Activated T-cell treated with anti-CD3 and anti-CD28 coated beads for 24 hours (primary cell): ENCODE measurements around the gene VPREB3.

Experiments
- DNase-seq: peaks from one replicate; pipeline ENCODE4 v3.0.0-alpha.2; 2020; ENCODE audit warnings: low read depth

Gene VPREB3, protein sequence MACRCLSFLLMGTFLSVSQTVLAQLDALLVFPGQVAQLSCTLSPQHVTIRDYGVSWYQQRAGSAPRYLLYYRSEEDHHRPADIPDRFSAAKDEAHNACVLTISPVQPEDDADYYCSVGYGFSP

DNA sequence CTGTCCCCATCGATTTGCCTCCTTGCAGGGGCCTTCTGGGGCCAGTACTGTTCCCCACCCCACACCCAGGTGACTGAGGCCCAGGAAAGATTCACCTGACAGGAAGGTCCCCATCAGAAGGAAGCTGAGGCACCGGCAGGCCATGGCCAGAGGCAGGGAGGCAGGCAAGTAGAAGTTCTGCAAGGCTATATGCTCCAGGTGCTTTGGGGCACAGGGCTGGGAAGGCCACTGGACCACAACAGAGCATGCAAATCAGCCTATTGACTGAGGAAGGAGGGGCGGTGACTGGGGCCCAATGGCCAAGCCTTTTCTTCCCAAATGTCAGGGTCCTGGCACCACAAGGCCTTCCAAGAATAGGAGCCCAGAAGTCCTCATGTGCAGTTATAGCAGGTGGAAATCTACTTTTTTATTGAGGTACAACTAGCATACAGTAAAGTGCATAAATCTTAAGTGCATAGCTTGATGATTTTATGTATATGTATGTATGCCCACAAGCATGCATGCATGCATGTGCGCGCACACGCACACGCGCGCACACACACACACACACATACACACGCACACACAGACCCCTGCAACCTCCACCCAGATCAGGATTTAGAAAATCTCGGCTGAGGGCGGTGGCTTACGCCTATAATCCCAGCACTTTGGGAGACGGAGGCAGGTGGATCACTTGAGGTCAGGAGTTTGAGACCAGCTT is at the start of gene VPREB3:
VPREB3 (minus strand) TSS at position 206 of the 700 bp plus-strand sequence; CDS start at position 144, 62 bp downstream.
- no peak for DNase-seq

DNA sequence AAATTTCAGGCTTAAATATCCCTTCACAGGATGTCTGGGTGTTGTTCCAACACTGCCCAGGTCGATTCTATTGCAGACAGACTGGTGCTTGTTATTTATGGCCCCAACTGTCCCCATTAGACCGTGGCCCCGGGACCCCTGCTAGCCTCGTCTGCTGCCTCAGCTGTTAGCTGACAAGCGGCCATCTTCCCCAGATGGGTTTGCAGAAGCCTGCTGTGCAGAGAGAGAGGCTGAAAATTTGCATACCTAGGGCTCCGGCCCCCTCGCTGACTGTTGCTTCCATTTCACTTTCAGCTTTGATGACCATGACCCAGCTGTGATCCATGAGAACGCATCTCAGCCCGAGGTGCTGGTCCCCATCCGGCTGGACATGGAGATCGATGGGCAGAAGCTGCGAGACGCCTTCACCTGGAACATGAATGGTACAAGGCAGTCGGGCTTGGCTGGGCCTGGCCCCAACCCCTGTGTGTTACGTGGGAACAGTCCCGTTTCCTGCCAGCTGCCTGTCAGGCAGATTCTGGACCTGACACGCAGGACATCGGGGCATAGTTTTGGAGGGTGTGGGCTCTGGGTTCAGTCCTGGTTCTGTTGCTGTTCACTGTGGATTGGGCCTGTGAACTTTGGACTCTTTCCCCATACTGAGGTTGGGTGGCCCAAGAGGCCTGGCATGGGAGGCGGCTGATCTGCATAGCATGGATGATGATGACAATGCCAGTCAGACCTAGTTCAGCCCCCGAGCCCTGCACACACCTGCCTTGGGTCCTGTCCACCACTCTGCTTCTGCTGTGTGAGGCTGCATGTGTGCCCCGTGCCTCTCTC is 49.0 kb upstream of the VPREB3 start:
- no peak for DNase-seq

DNA sequence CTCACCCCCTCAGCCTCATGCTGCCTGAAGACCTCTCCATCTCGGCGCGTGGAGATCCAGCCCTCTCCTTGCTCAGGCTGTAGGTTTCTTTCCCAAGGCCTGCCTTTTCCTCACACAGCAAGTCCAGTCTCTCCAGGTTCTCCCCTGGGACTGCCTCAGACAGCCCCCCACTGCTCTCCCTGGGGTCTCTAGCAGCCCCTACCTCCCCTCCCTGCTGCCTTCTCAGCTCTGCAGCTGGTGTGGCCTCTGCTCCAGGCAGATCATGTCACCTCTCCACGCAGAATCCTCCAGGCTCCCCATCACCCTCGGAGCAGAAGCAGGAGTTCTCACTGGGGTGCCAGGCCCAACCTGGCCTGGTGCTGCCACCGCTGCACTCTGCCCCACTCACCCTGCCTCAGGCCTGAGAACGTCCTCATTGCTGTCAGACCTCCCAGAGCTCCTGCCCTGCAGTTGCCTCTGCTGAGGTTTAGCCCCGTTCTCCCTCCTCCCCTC is 47.7 kb upstream of the VPREB3 start:
- no peak for DNase-seq

DNA sequence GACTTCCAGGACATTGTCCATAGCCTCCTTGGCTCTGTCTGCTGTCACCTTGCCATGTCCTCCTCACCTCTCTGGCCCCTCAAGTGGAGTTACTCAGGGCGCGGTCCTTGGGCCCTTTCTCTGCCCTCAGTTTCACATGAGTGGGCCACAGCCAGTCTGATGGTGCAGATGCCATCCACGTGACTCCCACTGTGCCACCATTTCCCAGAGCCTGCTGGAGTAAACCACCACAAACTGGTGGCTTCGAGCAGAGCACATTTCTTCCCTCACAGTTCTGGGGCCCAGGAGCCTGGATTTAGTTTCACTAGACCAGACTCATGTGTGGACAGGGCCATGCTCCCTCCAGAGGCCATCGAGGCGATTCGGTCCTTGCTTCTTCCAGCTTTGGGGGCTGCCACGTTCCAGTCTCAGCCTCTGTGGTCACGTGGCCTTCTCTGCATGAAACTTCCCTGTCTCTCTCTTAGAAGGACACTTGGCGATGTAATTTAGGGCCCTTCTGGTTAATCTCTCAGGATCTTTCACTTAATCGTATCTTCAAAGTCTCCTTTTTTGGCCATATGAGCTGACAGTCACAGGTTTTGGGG is 47.1 kb upstream of the VPREB3 start:
- no peak for DNase-seq

DNA sequence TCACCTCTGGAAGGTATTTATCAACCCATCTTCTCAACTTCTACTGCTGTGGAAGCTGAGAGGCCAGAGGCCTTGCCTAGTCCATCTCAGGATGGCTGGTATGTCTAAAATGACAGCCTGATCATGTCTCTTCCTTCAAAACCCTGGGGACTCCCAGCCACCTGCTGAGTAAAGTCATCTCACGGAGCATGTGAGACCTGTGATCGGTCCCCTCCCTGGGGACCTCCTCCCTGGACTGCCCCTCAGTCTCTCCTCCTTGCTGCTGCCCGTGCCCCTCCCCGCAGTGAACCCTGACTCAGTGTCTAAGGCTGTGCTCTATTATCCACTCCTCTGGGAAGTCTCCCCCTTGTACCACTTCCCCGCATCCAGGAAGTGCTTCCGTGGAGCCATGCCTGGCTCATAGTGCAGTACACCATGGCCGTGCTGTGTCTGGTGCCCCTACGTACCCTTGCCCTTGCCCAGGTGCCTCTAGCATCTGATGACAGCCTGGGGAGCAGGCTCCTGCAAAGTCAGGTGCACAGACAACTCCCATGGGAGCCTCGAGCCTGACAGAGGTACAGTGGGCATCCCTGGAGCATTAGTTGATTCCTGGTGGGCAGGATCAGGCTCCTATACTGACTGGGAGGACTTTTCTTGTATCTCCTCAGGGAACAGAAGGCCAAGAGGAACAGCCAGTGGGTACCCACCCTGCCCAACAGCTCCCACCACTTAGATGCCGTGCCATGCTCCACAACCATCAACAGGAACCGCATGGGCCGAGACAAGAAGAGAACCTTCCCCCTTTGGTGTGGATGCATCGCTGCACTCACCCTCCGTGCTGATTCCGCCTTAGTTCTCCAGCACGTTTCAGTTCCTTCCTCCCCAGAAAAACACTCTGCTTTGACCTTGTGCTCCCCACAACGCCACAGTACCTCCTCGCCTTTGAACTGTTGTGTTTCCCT is 46.3 kb upstream of the VPREB3 start:
- DNase-seq: no peak

DNA sequence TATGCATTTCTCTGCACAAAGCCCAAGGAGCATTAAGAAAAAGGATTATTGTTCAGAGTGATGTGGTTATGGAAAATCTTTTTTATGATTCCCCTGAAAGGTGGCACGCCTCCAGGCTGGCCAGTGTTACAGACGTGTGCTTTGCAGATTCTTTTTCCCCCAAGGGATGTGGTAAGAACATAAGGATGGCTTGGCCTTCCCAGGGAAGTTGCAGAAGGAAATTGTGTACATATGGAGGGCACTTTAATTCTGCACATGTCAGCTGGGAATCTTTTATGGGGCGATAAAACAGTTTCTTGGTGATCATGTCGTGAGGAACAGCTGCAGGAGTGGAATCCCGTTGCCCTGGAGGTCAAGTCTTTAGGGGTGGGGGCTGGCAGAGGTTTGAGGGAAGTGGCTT is 42.2 kb upstream of the VPREB3 start:
- DNase-seq: no peak

DNA sequence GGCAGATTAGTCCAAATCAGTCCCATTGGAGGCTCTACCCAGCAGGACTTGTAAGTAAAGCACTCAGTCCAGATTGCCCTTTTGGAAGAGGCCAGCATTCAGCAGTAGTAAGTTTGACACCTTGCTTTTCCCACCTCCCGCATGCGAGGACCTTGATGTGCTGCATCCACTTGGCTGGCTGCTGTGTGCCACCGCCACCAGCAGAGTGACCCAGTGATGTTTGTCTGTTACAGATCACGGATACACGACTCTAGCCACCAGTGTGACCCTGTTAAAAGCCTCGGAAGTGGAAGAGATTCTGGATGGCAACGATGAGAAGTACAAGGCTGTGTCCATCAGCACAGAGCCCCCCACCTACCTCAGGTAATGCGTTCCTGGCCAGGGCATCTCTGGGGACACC is 39.1 kb upstream of the VPREB3 start:
- DNase-seq: no peak

DNA sequence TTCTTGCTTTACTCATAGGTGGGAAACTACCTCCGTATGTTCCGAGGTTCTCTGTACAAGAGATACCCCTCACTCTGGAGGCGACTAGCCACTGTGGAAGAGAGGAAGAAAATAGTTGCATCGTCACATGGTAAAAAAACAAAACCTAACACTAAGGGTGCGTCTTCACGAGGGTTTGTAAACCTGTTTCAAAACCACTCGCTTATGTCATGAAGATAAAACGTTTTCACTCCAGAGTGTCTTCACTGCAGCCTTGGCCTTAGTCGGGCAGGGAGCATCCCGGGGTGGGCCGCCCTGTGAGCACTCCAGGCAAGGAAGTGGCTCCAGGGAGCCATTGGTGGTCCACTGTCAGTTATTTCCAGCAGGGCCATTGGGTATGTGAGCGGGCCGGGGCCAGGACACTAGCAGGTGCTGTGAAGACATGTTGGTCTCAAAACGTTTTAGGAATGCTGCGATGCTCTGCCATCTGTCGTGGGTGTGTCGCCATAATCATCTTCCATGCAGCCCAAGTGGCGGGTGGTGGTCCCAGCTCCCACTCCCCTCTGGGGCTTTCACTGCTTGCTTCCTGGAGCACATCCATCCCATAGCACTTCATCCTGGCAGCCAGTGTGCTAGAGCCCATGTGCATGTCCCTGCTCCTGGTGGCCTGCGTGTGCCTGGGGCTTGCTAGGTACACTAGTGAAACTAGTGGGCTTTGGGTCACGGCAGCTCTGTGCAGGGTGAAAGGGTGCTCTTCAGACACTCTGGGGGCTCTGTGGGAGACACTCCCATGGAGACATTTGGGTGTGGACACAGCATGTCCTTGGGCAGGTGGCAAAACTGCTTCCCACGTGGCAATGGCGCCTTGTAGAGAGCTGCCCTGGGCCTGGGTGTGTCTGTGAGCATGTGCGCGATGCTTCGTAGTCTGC is 37.8 kb upstream of the VPREB3 start:
- DNase-seq: no peak

DNA sequence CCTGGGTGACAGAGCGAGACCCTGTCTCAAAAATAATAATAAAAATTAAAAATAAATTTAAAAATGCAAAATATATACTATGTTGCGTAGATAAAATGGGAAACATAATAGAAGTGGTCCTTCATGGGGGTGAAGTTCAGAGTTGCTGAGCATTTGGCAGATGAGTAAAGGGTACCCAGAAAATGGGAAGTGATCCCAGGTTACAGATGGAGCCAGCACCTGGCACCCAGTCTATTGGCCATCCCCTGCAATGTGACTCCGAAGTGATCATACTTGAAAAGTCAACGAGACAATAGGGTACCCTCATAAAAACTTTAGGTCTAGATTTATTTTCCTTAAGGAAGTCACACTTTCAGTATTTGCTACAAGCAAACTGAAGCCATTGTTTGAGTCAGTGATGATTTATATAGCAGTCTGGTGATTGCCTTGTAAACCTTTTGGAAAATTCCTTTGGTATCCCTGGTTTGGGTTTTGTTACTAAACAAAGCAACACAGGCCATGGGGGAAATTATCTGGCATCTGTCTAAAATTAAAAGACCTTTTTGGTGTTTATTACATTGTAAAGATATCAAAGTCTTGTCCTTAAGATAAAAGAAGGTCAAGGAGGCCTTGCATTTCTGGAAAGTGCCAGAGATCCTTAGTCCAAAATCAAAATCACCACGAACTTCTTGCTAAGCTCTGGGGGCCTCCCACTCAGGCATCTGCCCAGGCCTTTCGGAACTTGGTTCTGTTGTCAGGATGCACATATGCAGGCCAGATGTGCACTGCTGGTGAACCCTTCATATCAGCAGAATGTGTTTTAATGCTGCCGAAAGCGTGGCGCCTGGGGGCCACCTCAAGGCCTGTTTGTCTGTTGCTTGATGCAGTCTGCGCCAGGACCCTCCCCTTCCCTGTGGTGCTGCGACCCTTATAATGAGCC is 36.9 kb upstream of the VPREB3 start:
- DNase-seq: no peak

DNA sequence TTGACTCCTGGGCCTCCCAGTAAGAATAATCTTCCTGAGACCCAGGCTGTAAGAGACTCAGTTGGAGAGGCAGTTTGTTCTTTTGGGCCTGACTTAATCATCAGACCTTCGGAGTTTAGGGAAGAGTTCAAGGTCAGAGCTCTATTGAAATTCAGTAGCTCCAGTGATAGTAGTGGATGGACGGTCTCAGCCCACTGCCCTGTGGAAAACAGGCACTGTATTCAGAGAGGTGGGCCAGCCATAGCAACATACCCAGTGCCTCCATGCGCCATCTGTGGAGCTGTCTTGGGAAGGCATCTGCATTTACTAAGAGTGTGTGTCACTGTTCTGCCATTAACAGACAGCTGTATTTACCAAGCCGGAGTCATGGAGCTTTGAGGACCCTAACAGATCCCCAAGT is 35.4 kb upstream of the VPREB3 start:
- DNase-seq: no peak

DNA sequence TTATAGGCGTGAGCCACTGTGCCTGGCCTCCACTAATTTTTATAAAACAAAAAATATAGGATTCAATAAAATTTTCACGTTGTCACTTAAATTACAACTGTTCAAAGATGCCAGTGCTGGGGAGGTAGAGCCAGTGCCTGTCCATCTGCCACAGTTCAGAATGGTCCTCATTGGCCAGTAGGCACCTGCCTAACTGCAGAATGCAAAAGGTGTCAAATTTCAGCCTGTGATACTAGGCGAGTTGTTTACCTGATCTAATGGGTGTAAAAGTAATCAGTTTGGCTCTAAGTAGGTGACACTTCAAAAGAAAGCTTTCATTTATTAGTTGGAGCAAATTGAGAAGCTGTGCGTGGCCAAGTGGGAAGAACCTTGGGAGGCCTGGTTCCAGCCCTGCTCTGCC is 34.9 kb upstream of the VPREB3 start:
- DNase-seq: no peak

DNA sequence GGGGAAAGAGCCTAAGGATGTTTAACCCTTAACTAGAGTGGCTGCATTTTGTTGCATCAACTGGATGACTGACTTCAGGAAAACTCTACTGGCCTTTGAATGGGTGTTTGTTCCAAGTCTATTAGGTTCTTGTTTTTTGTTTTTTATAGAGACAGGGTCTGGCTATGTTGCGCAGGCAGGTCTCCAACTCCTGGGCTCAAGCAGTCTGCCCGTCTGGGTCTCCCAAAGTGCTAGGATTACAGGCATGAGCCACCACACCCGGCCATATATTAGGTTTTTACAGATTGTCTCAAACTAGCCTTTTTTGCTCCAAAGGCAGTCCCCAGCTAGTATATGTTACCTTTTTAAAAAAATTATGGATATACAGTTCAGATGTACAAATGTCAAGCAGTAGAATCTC is 33.7 kb upstream of the VPREB3 start:
- no peak for DNase-seq

DNA sequence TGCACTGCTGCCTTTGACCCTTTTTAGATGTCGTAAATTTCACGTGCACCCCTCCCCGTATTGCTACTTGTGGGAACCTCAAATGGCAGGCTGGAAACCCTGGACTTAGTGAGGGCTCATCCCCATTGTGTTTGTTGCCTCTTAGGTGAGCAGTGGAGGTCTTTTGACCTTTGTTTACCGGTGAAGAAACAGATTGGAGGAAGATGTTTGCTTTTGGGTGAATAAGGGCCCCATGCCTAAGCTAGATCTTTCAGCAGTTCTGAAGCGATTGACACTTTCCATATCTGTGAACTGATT is 33.3 kb upstream of the VPREB3 start:
- DNase-seq: no peak

DNA sequence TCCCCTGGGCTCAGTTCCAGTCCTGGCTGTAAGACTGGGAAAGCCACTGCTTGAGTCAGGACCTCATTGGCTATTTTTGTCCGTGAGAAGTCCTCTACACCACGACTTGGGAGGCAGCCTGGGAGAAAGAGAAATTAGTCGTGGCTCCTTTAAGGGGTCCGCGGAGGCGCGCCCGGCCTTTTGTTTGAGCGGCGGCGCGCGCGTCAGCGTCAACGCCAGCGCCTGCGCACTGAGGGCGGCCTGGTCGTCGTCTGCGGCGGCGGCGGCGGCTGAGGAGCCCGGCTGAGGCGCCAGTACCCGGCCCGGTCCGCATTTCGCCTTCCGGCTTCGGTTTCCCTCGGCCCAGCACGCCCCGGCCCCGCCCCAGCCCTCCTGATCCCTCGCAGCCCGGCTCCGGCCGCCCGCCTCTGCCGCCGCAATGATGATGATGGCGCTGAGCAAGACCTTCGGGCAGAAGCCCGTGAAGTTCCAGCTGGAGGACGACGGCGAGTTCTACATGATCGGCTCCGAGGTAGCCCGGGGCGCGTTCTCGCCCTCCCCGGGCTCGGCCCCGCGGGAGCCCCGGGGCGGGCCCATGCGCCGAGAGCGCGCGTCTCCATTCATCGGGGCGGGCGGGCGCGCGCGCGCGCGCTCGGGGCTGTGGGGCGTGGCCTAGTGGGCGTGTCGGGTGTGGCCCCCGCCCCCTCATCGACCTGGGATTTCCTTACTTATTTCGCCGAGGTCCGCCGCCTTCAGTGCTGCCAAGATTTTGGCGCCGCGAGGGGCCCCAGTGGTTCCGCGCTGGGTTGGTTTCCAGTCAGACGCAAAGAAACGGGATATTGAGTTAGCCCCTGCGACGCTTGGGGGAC is 32.8 kb upstream of the VPREB3 start, which contains the start of gene SMARCB1:
SMARCB1 (plus strand) TSS at position 215 of the 848 bp plus-strand sequence; CDS start at position 419, 204 bp downstream.
- peak; percentile 88 for DNase-seq

DNA sequence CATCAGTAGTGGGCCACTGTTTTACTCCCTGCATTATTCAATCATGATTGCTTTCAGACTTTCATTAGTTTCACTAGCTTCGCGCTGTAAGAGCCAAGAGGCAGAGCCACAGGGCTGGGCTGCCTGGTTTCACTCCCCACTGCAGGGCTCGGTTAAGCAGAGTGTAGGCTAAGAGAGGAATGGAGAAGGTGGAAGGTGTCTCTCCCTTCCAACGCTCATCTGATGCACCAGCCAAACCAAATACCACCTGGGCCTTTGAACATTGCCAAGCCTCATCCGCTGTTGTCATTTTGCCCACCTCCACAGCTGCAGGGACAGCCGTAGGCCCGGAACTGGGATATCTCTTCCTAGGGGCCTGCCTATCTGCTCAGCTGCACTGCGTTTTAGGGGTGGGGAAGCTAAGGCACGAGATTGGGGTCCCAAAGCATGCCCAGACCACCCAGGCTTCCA is 32.1 kb upstream of the VPREB3 start:
- no peak for DNase-seq

DNA sequence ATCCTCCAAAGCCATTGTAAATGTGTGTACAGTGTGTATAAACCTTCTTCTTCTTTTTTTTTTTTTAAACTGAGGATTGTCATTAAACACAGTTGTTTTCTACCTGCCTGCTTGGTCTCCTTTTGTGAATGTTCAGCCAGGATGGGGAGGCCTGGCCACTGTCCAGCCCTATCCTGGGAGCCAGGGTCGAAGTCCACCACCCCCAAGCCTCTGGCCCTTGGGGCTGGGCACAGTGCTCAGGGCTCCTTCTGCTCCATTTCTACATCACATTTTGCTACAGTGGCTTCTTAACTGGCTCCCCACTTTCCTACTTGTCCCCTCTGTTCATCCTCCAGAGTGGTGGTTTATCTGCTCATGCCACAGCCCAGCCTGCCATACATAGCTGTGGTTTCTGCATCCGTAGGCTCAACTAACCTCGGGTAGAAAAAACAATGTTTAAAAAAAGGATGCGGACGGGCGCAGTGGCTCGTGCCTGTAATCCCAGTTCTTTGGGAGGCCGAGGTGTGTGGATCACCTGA is 30.0 kb upstream of the VPREB3 start:
- DNase-seq: no peak

DNA sequence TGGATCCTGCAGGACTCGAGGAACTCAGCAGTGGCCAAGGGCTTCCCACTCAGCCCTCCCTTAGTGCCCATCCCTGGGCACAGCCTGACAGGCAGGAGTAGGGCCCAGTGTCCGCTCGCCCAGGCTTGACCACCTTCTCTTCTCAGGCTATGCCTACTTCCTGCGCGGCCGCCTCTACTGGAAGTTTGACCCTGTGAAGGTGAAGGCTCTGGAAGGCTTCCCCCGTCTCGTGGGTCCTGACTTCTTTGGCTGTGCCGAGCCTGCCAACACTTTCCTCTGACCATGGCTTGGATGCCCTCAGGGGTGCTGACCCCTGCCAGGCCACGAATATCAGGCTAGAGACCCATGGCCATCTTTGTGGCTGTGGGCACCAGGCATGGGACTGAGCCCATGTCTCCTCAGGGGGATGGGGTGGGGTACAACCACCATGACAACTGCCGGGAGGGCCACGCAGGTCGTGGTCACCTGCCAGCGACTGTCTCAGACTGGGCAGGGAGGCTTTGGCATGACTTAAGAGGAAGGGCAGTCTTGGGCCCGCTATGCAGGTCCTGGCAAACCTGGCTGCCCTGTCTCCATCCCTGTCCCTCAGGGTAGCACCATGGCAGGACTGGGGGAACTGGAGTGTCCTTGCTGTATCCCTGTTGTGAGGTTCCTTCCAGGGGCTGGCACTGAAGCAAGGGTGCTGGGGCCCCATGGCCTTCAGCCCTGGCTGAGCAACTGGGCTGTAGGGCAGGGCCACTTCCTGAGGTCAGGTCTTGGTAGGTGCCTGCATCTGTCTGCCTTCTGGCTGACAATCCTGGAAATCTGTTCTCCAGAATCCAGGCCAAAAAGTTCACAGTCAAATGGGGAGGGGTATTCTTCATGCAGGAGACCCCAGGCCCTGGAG is 29.3 kb upstream of the VPREB3 start:
- DNase-seq: no peak
